Measurements from ENCODE around the gene ROBO1.

ROBO1 gene

DNA sequence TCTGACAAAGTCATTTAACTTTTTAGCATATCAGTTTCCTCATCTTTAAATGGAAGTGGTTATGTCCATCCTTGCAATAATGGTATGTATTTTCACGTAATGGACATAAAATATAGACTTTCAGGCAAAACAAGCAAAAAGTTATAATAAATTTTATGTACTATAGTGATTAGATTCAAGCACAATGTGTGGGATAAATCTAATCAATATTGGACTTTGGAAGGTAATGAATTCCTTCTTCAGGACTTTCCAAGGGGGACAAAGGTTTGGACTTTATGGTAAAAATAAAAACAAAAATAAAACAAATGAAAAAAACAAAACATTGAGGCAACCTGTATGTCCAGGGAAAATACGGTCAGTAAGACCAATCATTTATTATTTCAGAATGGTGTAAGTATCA, 357.7 kb downstream of the ROBO1 start:
- H3K9ac ChIP-seq (ENCODE audit: low read length): no peak overlapping the region
- no peaks in the 10 kb centered on the region for H3K9me3 ChIP-seq (replicated peaks; ENCODE audit: insufficient read depth, low read length)
- H3K27me3 ChIP-seq (replicated peaks; ENCODE audit: insufficient read depth, low read length): no peaks in the 10 kb centered on the region
- H3K9me2 ChIP-seq (replicated peaks; ENCODE audit: insufficient read depth, low read length): no peaks in the 10 kb centered on the region
- TF ChIP-seq, protein P1, sequence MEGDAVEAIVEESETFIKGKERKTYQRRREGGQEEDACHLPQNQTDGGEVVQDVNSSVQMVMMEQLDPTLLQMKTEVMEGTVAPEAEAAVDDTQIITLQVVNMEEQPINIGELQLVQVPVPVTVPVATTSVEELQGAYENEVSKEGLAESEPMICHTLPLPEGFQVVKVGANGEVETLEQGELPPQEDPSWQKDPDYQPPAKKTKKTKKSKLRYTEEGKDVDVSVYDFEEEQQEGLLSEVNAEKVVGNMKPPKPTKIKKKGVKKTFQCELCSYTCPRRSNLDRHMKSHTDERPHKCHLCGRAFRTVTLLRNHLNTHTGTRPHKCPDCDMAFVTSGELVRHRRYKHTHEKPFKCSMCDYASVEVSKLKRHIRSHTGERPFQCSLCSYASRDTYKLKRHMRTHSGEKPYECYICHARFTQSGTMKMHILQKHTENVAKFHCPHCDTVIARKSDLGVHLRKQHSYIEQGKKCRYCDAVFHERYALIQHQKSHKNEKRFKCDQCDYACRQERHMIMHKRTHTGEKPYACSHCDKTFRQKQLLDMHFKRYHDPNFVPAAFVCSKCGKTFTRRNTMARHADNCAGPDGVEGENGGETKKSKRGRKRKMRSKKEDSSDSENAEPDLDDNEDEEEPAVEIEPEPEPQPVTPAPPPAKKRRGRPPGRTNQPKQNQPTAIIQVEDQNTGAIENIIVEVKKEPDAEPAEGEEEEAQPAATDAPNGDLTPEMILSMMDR (IDR thresholded peaks at IDR 0.05; ENCODE audit: low read length): no peak
- no peak for TF ChIP-seq EZH2phosphoT487 (IDR thresholded peaks at IDR 0.05; ENCODE audit: low read length)
- no peak for TF ChIP-seq EZH2 (optimal IDR thresholded peaks at IDR 0.05; ENCODE audit: low read depth, low read length)
- no peak for DNase-seq
- no peak overlapping the region for H3K4me3 ChIP-seq (ENCODE audit: low read length)
- no peaks in the 10 kb centered on the region for H4K20me1 ChIP-seq (ENCODE audit: insufficient read depth, low read length)
- no peak overlapping the region for H3K4me2 ChIP-seq (ENCODE audit: low read depth, low read length)
- no peak overlapping the region for H2AFZ ChIP-seq (ENCODE audit: low read length)
- no peak overlapping the region for H3K27ac ChIP-seq (ENCODE audit: low read length)
- no peaks in the 10 kb centered on the region for H3K36me3 ChIP-seq (replicated peaks; ENCODE audit: insufficient read depth, low read length)
- no peaks in the 10 kb centered on the region for H3K4me1 ChIP-seq (ENCODE audit: low read length)
- H3F3A ChIP-seq (ENCODE audit: insufficient read depth, low read length): no peaks in the 10 kb centered on the region
- no peaks in the 10 kb centered on the region for H3K79me2 ChIP-seq (ENCODE audit: low read length)

DNA sequence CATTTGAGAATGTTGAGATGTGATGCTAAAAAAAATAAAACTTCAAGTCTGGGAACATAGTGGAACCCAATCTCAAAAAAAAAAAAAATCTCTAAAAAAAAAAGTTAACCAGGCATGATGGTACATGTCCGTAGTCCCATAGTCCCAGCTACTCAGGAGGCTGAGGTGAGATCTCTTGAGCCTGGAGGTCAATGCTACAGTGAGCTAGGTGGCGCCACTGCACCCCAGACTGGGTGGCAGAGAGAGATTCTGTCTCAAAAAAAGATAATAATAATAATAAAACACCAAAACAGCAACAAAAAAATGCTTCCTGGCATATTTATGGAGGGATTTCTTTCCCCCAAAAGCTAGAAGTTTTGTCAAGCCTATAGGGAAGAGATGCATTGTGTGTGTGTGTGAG, 361.6 kb downstream of the ROBO1 start:
- H3K9me3 ChIP-seq (replicated peaks; ENCODE audit: insufficient read depth, low read length): no peaks in the 10 kb centered on the region
- no peaks in the 10 kb centered on the region for H3K4me1 ChIP-seq (ENCODE audit: low read length)

DNA sequence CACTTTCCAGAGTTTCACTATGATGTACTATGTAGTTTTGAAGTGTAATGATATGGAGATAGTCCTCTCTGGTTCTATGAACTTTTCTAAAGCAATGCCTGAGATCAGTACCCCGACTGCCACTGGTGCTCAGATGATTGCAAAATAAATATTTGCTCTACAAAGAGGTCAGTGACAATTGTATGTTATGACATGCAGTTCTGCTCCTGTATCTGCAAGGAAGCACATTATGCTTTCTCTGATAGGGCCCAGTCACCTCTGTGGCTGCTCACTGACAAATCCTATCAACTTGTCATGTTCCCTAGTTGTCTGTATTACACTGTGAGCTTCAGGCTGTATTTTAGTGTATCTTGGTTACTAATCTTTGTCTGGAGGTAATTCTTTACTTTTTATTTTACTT, 362.6 kb downstream of the ROBO1 start:
- H3K9me3 ChIP-seq (replicated peaks; ENCODE audit: insufficient read depth, low read length): no peaks in the 10 kb centered on the region
- H3K27me3 ChIP-seq (replicated peaks; ENCODE audit: insufficient read depth, low read length): no peaks in the 10 kb centered on the region
- H3K27ac ChIP-seq (ENCODE audit: low read length): no peak overlapping the region
- H2AFZ ChIP-seq (ENCODE audit: low read length): no peak overlapping the region
- no peaks in the 10 kb centered on the region for H3F3A ChIP-seq (ENCODE audit: insufficient read depth, low read length)
- H3K4me3 ChIP-seq (ENCODE audit: low read length): no peak overlapping the region
- no peak for TF ChIP-seq EZH2phosphoT487 (IDR thresholded peaks at IDR 0.05; ENCODE audit: low read length)
- TF ChIP-seq, protein P1 (IDR thresholded peaks at IDR 0.05; ENCODE audit: low read length): no peak
- TF ChIP-seq EZH2 (optimal IDR thresholded peaks at IDR 0.05; ENCODE audit: low read depth, low read length): no peak
- no peak overlapping the region for H3K4me2 ChIP-seq (ENCODE audit: low read depth, low read length)
- H3K36me3 ChIP-seq (replicated peaks; ENCODE audit: insufficient read depth, low read length): no peaks in the 10 kb centered on the region
- no peaks in the 10 kb centered on the region for H3K79me2 ChIP-seq (ENCODE audit: low read length)
- DNase-seq: no peak
- H3K9me2 ChIP-seq (replicated peaks; ENCODE audit: insufficient read depth, low read length): no peaks in the 10 kb centered on the region
- no peaks in the 10 kb centered on the region for H3K4me1 ChIP-seq (ENCODE audit: low read length)
- no peaks in the 10 kb centered on the region for H4K20me1 ChIP-seq (ENCODE audit: insufficient read depth, low read length)
- H3K9ac ChIP-seq (ENCODE audit: low read length): no peak overlapping the region

More for the DNA sequence above, 361.6 kb downstream of the ROBO1 start:
- Histone ChIP-seq H3K9me2 (replicated peaks; ENCODE audit: insufficient read depth, low read length) (no peaks in the 10 kb centered on the region), H3K4me2 (ENCODE audit: low read depth, low read length) (no peak overlapping the region), H3K79me2 (ENCODE audit: low read length) (no peaks in the 10 kb centered on the region), H3F3A (ENCODE audit: insufficient read depth, low read length) (no peaks in the 10 kb centered on the region), H3K4me3 (ENCODE audit: low read length) (no peak overlapping the region), H4K20me1 (ENCODE audit: insufficient read depth, low read length) (no peaks in the 10 kb centered on the region), H3K36me3 (replicated peaks; ENCODE audit: insufficient read depth, low read length) (no peaks in the 10 kb centered on the region), H3K27ac (ENCODE audit: low read length) (no peak overlapping the region), H3K9ac (ENCODE audit: low read length) (no peak overlapping the region), H2AFZ (ENCODE audit: low read length) (no peak overlapping the region), H3K27me3 (replicated peaks; ENCODE audit: insufficient read depth, low read length) (no peaks in the 10 kb centered on the region)
- TF ChIP-seq EZH2phosphoT487 (IDR thresholded peaks at IDR 0.05; ENCODE audit: low read length) (no peak), EZH2 (optimal IDR thresholded peaks at IDR 0.05; ENCODE audit: low read depth, low read length) (no peak)
- TF ChIP-seq, protein P1 (IDR thresholded peaks at IDR 0.05; ENCODE audit: low read length): peak; percentile 8; the same call in 1 of the 2 replicates
- DNase-seq: no peak

Data from MM.1S (cell line).